Activated CD8-positive, alpha-beta T cell treated with anti-CD3 and anti-CD28 coated beads for 36 hours (primary cell): ENCODE measurements around the gene CHST8. TPM values are rescaled to one million over a fixed set of nuclear protein-coding genes. Genes with fewer than 3 reads are reported as not detected.

ENCODE experiments used
- ATAC-seq: fragments of 200-7000 bp; cut with Tn5 transposase; one replicate; pipeline ENCODE4 v1.10.0; 2021; ENCODE audit warnings: mild to moderate bottlenecking, moderate library complexity
- CTCF ChIA-PET: fragments of 350-600 bp; sonication (Branson Sonifier 250); formaldehyde crosslinking; loops from one replicate; lab custom pipeline; 2021; ENCODE audit warnings: antibody characterized with exemption; lab: Charles Lee
- POLR2A ChIA-PET: fragments of 350-600 bp; sonication (Branson Sonifier 250); formaldehyde crosslinking; loops from one replicate; lab custom pipeline; 2021; ENCODE audit warnings: antibody characterized with exemption; lab: Charles Lee
- DNase-seq: peaks from one replicate; pipeline ENCODE4 v3.0.0-alpha.2; 2020
- H3K27ac Mint-ChIP-seq: one replicate; pipeline ENCODE4 v1.8.0; 2021; ENCODE audit warnings: mild to moderate bottlenecking, mixed read lengths
- H3K27me3 Mint-ChIP-seq: one replicate; pipeline ENCODE4 v1.8.0; 2021; ENCODE audit warnings: mixed read lengths
- H3K36me3 Mint-ChIP-seq: one replicate; pipeline ENCODE4 v1.8.0; 2021; ENCODE audit warnings: low read depth, mixed read lengths
- H3K4me1 Mint-ChIP-seq: one replicate; pipeline ENCODE4 v1.8.0; 2021; ENCODE audit warnings: low read depth, mixed read lengths
- H3K4me3 Mint-ChIP-seq: one replicate; pipeline ENCODE4 v1.8.0; 2021; ENCODE audit warnings: mild to moderate bottlenecking, moderate library complexity, mixed read lengths
- H3K9me3 Mint-ChIP-seq: one replicate; pipeline ENCODE4 v1.8.0; 2021; ENCODE audit warnings: mixed read lengths
- intact Hi-C: fragments of 100-400 bp; cut with micrococcal nuclease; formaldehyde crosslinking; loops from one replicate; pipeline ENCODE4 v1.10.0; 2022
- total RNA-seq, 2 experiments: library from RNA; stranded (reverse); gene quantifications; one replicate each; pipeline ENCODE4 v1.2.3, GENCODE V29; 2021
- TF ChIP-seq, protein P1 (sequence below): fragments of 200-600 bp; IDR thresholded peaks from one replicate; pipeline ENCODE4 v1.8.0; 2022; ENCODE audit warnings: antibody characterized with exemption, mild to moderate bottlenecking

The CHST8 gene
- total RNA-seq, 2 experiments from 2014 or later: not detected

- no peak for ATAC-seq
- H3K9me3 Mint-ChIP-seq: no peaks in the 10 kb centered on the region
- no peaks in the 10 kb centered on the region for H3K36me3 Mint-ChIP-seq
- TF ChIP-seq, protein P1, sequence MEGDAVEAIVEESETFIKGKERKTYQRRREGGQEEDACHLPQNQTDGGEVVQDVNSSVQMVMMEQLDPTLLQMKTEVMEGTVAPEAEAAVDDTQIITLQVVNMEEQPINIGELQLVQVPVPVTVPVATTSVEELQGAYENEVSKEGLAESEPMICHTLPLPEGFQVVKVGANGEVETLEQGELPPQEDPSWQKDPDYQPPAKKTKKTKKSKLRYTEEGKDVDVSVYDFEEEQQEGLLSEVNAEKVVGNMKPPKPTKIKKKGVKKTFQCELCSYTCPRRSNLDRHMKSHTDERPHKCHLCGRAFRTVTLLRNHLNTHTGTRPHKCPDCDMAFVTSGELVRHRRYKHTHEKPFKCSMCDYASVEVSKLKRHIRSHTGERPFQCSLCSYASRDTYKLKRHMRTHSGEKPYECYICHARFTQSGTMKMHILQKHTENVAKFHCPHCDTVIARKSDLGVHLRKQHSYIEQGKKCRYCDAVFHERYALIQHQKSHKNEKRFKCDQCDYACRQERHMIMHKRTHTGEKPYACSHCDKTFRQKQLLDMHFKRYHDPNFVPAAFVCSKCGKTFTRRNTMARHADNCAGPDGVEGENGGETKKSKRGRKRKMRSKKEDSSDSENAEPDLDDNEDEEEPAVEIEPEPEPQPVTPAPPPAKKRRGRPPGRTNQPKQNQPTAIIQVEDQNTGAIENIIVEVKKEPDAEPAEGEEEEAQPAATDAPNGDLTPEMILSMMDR: no peak
- CTCF ChIA-PET: no interaction called here
- intact Hi-C loops: loop anchor here (5.0 kb wide), 1 partner anchor 217 kb away; no protein-coding TSS in a partner anchor
- H3K4me1 Mint-ChIP-seq: peaks cover 3% of the 10 kb centered on the region
- H3K27ac Mint-ChIP-seq: no peak overlapping the region
- no peak for DNase-seq
- peaks cover 26% of the 10 kb centered on the region for H3K27me3 Mint-ChIP-seq
- POLR2A ChIA-PET: no interaction called here
- no peak overlapping the region for H3K4me3 Mint-ChIP-seq
Measured at GRCh38 chr19:33780746-33781145, 159.0 kb downstream of the CHST8 start.

DNA sequence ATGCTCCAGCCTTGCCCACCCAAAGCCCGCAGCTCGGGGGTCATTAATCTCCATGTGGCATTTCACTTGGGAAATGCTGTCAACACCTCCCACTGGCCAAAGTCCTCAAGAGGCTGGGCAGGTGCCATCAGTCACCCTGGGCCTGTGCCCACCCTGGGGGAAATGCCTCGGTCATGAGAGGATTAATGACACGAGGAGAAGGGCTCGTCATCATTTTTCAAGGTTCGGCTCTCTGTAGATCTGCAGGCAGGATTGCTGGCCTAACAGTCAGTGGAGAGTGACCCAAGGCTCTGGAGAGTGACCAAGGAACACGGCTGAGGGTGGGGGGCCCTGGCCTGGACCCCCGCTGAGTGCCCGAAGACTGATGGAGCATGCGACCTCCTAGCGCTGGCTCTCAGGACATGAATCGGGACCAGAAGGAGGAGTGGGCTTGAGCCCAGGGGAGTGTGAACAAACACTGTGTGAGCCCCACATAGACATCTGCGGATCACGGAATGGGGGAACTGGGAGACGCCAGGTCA lies 159.7 kb downstream of the CHST8 start:
- no peak overlapping the region for H3K27ac Mint-ChIP-seq
- POLR2A ChIA-PET: no interaction called here
- CTCF ChIA-PET: no interaction called here
- H3K9me3 Mint-ChIP-seq: no peaks in the 10 kb centered on the region
- ATAC-seq: no peak
- H3K4me3 Mint-ChIP-seq: no peak overlapping the region
- no peaks in the 10 kb centered on the region for H3K36me3 Mint-ChIP-seq
- peaks cover 3% of the 10 kb centered on the region for H3K4me1 Mint-ChIP-seq
- TF ChIP-seq, protein P1: no peak
- intact Hi-C loops: loop anchor here (5.0 kb wide), 1 partner anchor 216 kb away; no protein-coding TSS in a partner anchor
- no peak for DNase-seq
- peaks cover 22% of the 10 kb centered on the region for H3K27me3 Mint-ChIP-seq

GRCh38 chr19:33781996-33782395 lies 160.2 kb downstream of the CHST8 start:
- Mint-ChIP-seq H3K27ac (no peak overlapping the region), H3K9me3 (no peaks in the 10 kb centered on the region), H3K27me3 (peaks cover 22% of the 10 kb centered on the region), H3K4me3 (no peak overlapping the region), H3K36me3 (no peaks in the 10 kb centered on the region), H3K4me1 (peaks cover 3% of the 10 kb centered on the region)
- TF ChIP-seq, protein P1: no peak
- DNase-seq (no peak), ATAC-seq (no peak)
- POLR2A ChIA-PET: no interaction called here
- intact Hi-C loops: loop anchor here (5.0 kb wide), 1 partner anchor 215 kb away; no protein-coding TSS in a partner anchor
- CTCF ChIA-PET: no interaction called here

- Mint-ChIP-seq H3K27me3 (peaks cover 14% of the 10 kb centered on the region), H3K4me3 (no peak overlapping the region), H3K4me1 (no peaks in the 10 kb centered on the region), H3K9me3 (no peaks in the 10 kb centered on the region), H3K36me3 (no peaks in the 10 kb centered on the region), H3K27ac (no peak overlapping the region)
- intact Hi-C loops: loop anchor here (5.0 kb wide), 1 partner anchor 213 kb away; no protein-coding TSS in a partner anchor
- ChIA-PET CTCF (interaction anchor here (1.5 to 2.3 kb wide), 2 partner anchors 10 to 214 kb away, joined by 3 to 14 read pairs; no protein-coding TSS in a partner anchor), POLR2A (interaction anchor here (1.6 kb wide), 1 partner anchor 10 kb away, joined by 4 read pairs; no protein-coding TSS in a partner anchor)
- ATAC-seq (no peak), DNase-seq (no peak)
- TF ChIP-seq, protein P1: no peak
Measured at GRCh38 chr19:33784432-33784831, 162.7 kb downstream of the CHST8 start.

DNA sequence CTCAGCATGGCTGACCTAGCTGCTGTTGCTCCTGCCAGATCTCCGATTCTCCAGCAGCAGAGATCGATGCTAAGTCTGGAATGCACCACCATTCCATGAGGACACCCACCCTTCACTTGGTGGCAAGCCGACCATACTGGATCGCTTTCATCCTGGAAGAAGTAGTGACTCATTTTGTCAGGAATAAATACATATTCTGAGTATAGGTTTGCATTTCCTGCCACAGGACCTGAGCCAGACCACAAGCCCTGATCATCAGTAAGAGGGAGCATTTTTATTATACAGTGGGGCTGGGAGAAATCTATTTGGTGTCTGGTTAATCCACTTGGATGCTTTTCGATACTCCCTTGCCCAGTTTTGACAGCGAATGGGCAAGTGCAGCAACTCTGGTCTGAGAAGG lies 164.0 kb downstream of the CHST8 start:
- TF ChIP-seq, protein P1: no peak
- POLR2A ChIA-PET: no interaction called here
- no peaks in the 10 kb centered on the region for H3K9me3 Mint-ChIP-seq
- H3K4me1 Mint-ChIP-seq: no peaks in the 10 kb centered on the region
- no peak overlapping the region for H3K4me3 Mint-ChIP-seq
- intact Hi-C loops: no loop called here
- no peak overlapping the region for H3K27ac Mint-ChIP-seq
- ATAC-seq (no peak), DNase-seq (no peak)
- CTCF ChIA-PET: interaction anchor here (0.7 to 3.0 kb wide), 4 partner anchors 8 to 311 kb away, joined by 3 to 26 read pairs (median 8); no protein-coding TSS in a partner anchor
- H3K27me3 Mint-ChIP-seq: peaks cover 9% of the 10 kb centered on the region
- no peaks in the 10 kb centered on the region for H3K36me3 Mint-ChIP-seq
